ENCODE measurements around the gene ST7. TPM values are rescaled to one million over a fixed set of nuclear protein-coding genes. Genes with fewer than 3 reads are reported as not detected.
"Not testable (repeated sequence)": the region's sequence is repeated elsewhere in the genome, so short reads cannot be mapped to it uniquely, and the experiment has no call there.

The ST7 gene
- total and polyA plus RNA-seq, 4 donors = 22.4 to 57.2 (median 41.6) TPM

- no peak overlapping the region for H3K4me3 ChIP-seq
- H3K27ac ChIP-seq (ENCODE audit: low read depth in 1 of 2, low read length in 1 of 2) = no peak overlapping the region
- no peak overlapping the region for H3K9ac ChIP-seq (ENCODE audit: insufficient read depth in 1 of 2, low read length in 2 of 2)
- no peaks in the 10 kb centered on the region for H3K27me3 ChIP-seq (ENCODE audit: control insufficient read depth in 3 of 3, insufficient read depth in 3 of 3, low read length in 2 of 3)
- peaks cover 0 to 3% (median 0%) of the 10 kb centered on the region in 5 donors for H3K4me1 ChIP-seq (ENCODE audit: control insufficient read depth in 5 of 5, insufficient read depth in 5 of 5, low read length in 5 of 5)
- ATAC-seq (ENCODE audit: insufficient read depth, low FRiP score) (no peak), DNase-seq (no peak)
- H3K9me3 ChIP-seq (ENCODE audit: control insufficient read depth in 4 of 4, insufficient read depth in 3 of 4, low read length in 3 of 4) = no peaks in the 10 kb centered on the region
- no peaks in the 10 kb centered on the region for H3K36me3 ChIP-seq (ENCODE audit: control insufficient read depth in 4 of 4, insufficient read depth in 4 of 4, low read length in 4 of 4)
- TF ChIP-seq CTCF (IDR thresholded peaks at IDR 0.05; ENCODE audit: control extremely low read depth, extremely low read depth) = no peak
- WGBS, 2 donors = 46 to 57% methylated on average over 2 of the region's 2 CpGs
Observed at GRCh38 chr7:116934580-116934979, 18.7 kb upstream of the ST7 start.

- not testable (repeated sequence) for H3K4me3 ChIP-seq; H3K36me3 ChIP-seq (ENCODE audit: control insufficient read depth in 4 of 4, insufficient read depth in 4 of 4, low read length in 4 of 4); H3K27ac ChIP-seq (ENCODE audit: low read depth in 1 of 2, low read length in 1 of 2); ATAC-seq (ENCODE audit: insufficient read depth, low FRiP score); H3K4me1 ChIP-seq (ENCODE audit: control insufficient read depth in 5 of 5, insufficient read depth in 5 of 5, low read length in 5 of 5); H3K9ac ChIP-seq (ENCODE audit: insufficient read depth in 1 of 2, low read length in 2 of 2); H3K27me3 ChIP-seq (ENCODE audit: control insufficient read depth in 3 of 3, insufficient read depth in 3 of 3, low read length in 2 of 3); H3K9me3 ChIP-seq (ENCODE audit: control insufficient read depth in 4 of 4, insufficient read depth in 3 of 4, low read length in 3 of 4); DNase-seq
- WGBS, 2 donors = 82 to 85% methylated on average over 4 of the region's 4 CpGs
Observed at GRCh38 chr7:116936844-116937243, 16.5 kb upstream of the ST7 start.

- H3K27ac ChIP-seq (ENCODE audit: low read depth in 1 of 2, low read length in 1 of 2) = no peak overlapping the region
- H3K36me3 ChIP-seq (ENCODE audit: control insufficient read depth in 4 of 4, insufficient read depth in 4 of 4, low read length in 4 of 4) = no peaks in the 10 kb centered on the region
- no peaks in the 10 kb centered on the region for H3K27me3 ChIP-seq (ENCODE audit: control insufficient read depth in 3 of 3, insufficient read depth in 3 of 3, low read length in 2 of 3)
- ATAC-seq (ENCODE audit: insufficient read depth, low FRiP score) (no peak), DNase-seq (no peak)
- no peak for TF ChIP-seq CTCF (IDR thresholded peaks at IDR 0.05; ENCODE audit: control extremely low read depth, extremely low read depth)
- H3K9ac ChIP-seq (ENCODE audit: insufficient read depth in 1 of 2, low read length in 2 of 2) = no peak overlapping the region
- 81% methylated on average over 2 of the region's 2 CpGs for WGBS, 2 donors
- no peaks in the 10 kb centered on the region for H3K9me3 ChIP-seq (ENCODE audit: control insufficient read depth in 4 of 4, insufficient read depth in 3 of 4, low read length in 3 of 4)
- no peak overlapping the region for H3K4me3 ChIP-seq
- peaks cover 0 to 9% (median 1%) of the 10 kb centered on the region in 5 donors for H3K4me1 ChIP-seq (ENCODE audit: control insufficient read depth in 5 of 5, insufficient read depth in 5 of 5, low read length in 5 of 5)
Observed at GRCh38 chr7:116938678-116939077, 14.6 kb upstream of the ST7 start.

GRCh38 chr7:116940689-116941370 is 12.5 kb upstream of the ST7 start:
- ATAC-seq (ENCODE audit: insufficient read depth, low FRiP score) (no peak), DNase-seq (no peak)
- Histone ChIP-seq H3K9me3 (ENCODE audit: control insufficient read depth in 4 of 4, insufficient read depth in 3 of 4, low read length in 3 of 4) (no peaks in the 10 kb centered on the region), H3K9ac (ENCODE audit: insufficient read depth in 1 of 2, low read length in 2 of 2) (no peak overlapping the region), H3K36me3 (ENCODE audit: control insufficient read depth in 4 of 4, insufficient read depth in 4 of 4, low read length in 4 of 4) (no peaks in the 10 kb centered on the region), H3K27me3 (ENCODE audit: control insufficient read depth in 3 of 3, insufficient read depth in 3 of 3, low read length in 2 of 3) (no peaks in the 10 kb centered on the region), H3K4me1 (ENCODE audit: control insufficient read depth in 5 of 5, insufficient read depth in 5 of 5, low read length in 5 of 5) (peaks cover 0 to 9% (median 0%) of the 10 kb centered on the region in 5 donors), H3K27ac (ENCODE audit: low read depth in 1 of 2, low read length in 1 of 2) (no peak overlapping the region), H3K4me3 (no peak overlapping the region)
- TF ChIP-seq CTCF (IDR thresholded peaks at IDR 0.05; ENCODE audit: control extremely low read depth, extremely low read depth) = no peak
- 81 to 82% methylated on average over 8 of the region's 8 CpGs for WGBS, 2 donors
